ENCODE measurements around the gene AGRP. TPM values are rescaled to one million over a fixed set of nuclear protein-coding genes. Genes with fewer than 3 reads are reported as not detected.
A peak's percentile ranks its signal among the peaks of the same experiment; 100 is the strongest.

Gene AGRP
- total RNA-seq, 2 experiments from 2014 or later, result not detected

DNA sequence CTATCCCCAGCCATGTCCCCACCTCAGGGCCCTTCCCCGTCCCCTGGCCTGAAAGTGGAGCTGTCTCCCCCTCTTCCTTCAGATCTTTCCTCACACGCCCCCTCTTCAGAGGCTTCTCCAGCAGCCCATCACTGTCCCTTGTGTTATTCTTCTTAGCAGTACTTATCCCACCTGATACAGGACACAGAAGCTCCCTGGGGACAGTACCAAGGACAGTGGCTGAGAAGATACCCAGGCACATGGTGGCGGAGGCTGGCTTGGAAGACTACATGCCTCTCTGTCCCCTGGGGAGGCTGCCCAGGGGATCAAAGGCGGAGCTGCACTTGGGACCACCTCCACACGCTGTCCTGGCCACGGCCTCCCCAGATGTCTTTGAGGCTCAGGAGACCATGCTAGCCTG lies 28.5 kb downstream of the AGRP start:
- Mint-ChIP-seq H3K36me3 (no peaks in the 10 kb centered on the region), H3K9me3 (ENCODE audit: low read depth) (no peaks in the 10 kb centered on the region), H3K27ac (peak overlapping the region; percentile 15), H3K4me1 (peaks cover 14% of the 10 kb centered on the region), H3K4me3 (no peak overlapping the region), H3K27me3 (no peaks in the 10 kb centered on the region)
- DNase-seq (no peak), ATAC-seq (no peak)
- CTCF ChIA-PET, result interaction anchor here (2.1 kb wide), 1 partner anchor 8 kb away, joined by 11 read pairs; no protein-coding TSS in a partner anchor

DNA sequence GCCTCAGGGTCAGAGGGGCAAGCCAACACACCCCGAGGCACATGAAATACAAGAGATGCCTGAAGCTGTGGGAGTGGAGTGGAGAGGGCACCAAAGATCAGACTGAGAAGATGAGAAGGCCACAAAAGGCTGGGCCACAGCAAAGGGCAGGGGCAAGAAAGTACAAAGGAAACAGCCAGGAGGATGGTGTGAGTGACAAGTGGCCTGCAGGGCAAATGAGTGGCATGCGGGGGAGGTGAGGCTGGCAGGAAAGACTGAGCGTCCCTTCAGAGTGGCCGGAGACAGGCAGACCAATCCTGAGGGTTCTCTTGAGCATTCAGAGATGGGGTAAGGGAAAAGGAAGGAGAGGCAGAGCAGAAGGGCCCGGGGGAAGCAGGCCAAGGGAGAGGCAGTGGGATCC lies 29.2 kb downstream of the AGRP start:
- no peaks in the 10 kb centered on the region for H3K9me3 Mint-ChIP-seq (ENCODE audit: low read depth)
- H3K4me1 Mint-ChIP-seq, result peaks cover 14% of the 10 kb centered on the region
- H3K27me3 Mint-ChIP-seq, result no peaks in the 10 kb centered on the region
- H3K36me3 Mint-ChIP-seq, result no peaks in the 10 kb centered on the region
- no peak overlapping the region for H3K4me3 Mint-ChIP-seq
- DNase-seq, result no peak
- CTCF ChIA-PET, result interaction anchor here (2.9 to 15.6 kb wide), 2 partner anchors 12 to 28 kb away, joined by 14 to 139 read pairs; no protein-coding TSS in a partner anchor
- no peak for ATAC-seq
- H3K27ac Mint-ChIP-seq, result no peak overlapping the region

DNA sequence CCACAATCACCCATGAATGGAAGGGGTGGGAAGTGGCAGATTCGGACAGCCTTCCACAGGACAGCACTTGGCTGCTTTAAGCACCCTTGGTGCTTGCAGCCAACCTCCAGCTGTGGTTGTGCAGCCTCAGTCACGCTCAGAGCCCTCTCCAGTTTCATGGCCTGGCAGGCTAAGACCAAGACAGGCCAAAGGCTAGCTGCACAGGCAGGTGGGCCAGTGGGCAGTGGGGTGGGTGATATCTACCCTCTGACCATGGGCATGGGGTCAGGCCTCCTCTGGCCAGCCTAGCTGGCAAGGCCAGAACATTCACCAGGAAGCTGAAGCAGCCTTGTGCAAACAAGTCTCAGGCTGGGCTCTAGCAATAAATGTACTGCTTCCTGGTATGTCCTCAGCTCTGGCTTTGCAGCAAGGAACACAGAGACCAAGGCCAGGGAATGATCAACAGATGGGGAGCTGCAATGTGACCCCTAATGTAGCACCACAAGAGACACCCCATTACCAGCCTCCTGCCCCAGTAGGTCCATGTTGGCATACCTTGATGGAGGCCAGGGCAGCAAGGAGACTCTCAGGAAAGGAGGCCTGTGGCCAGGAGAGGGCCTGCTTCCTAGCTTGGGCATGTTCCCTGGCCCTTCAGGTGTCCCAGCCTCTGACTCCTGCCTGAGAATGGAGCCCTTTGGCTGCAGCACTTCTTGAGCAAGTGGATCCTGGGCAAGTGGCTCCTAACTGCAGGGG lies 31.5 kb downstream of the AGRP start:
- Mint-ChIP-seq H3K4me3 (no peak overlapping the region), H3K4me1 (peaks cover 16% of the 10 kb centered on the region), H3K9me3 (ENCODE audit: low read depth) (no peaks in the 10 kb centered on the region), H3K27me3 (no peaks in the 10 kb centered on the region), H3K36me3 (no peaks in the 10 kb centered on the region), H3K27ac (no peak overlapping the region)
- DNase-seq (no peak), ATAC-seq (no peak)
- CTCF ChIA-PET, result interaction anchor here (1.1 to 15.6 kb wide), 3 partner anchors 14 to 52 kb away, joined by 3 to 139 read pairs (median 14); no protein-coding TSS in a partner anchor

DNA sequence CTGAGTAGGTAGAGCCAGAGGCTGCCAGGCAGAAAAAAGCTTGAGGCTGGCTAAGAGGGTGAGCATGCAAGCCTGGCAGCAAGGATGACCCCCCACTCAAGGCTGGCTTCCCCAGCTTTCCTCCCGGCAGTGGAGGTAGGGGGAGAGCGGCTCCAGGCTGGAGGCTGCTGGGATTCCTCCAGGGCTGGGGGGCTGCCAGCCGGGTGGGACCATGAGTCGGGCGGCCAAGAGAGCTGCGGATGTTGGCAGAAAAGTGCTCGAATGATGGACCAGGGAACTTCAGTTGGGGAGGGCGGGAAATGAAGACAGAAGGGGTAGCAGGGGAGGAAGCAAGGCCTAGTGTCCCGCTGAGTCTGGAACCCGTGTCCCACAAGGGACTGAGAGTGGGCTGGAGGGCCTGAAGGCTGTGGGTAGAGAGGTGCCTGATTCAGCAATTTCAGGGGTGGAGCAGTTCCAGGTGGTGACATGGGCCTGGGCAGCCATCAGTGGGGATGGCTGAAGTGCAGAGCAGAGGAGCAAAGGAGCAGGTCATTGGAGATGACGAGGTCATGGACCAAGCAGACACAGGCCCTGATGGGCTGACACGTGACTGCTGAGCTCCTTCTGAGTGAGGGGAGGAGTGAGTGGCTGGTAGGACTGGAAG lies 32.2 kb downstream of the AGRP start:
- Mint-ChIP-seq H3K4me1 (peaks cover 11% of the 10 kb centered on the region), H3K27me3 (no peaks in the 10 kb centered on the region), H3K4me3 (no peak overlapping the region), H3K9me3 (ENCODE audit: low read depth) (no peaks in the 10 kb centered on the region), H3K27ac (peak overlapping the region; percentile 28), H3K36me3 (no peaks in the 10 kb centered on the region)
- CTCF ChIA-PET, result interaction anchor here (0.9 to 15.6 kb wide), 5 partner anchors 14 to 191 kb away, joined by 3 to 139 read pairs (median 3); no protein-coding TSS in a partner anchor
- DNase-seq (no peak), ATAC-seq (no peak)

DNA sequence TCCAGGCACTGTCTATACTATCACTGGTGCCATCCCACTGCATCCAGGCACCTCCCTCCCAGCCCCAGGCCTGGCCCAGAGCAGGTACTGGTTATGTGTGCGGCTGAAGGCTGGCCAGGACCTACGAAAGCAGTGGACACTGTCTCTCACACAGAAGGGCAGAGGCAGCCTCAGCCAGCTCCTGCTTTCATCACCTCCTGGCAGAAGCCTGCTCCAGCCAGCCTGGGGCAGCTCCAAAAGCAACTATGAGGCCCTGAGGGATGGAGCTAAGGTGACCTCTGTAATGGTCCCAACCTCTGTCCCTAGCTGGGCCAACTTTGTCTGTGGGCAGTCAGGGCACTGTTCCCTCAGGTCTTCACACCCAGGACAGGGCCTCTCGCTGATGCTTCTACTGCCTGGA lies 33.6 kb downstream of the AGRP start:
- CTCF ChIA-PET, result interaction anchor here (1.3 to 15.6 kb wide), 2 partner anchors 23 to 65 kb away, joined by 3 to 139 read pairs; no protein-coding TSS in a partner anchor
- H3K36me3 Mint-ChIP-seq, result no peaks in the 10 kb centered on the region
- ATAC-seq (no peak), DNase-seq (no peak)
- H3K27me3 Mint-ChIP-seq, result no peaks in the 10 kb centered on the region
- peak overlapping the region; percentile 2 for H3K27ac Mint-ChIP-seq
- H3K9me3 Mint-ChIP-seq (ENCODE audit: low read depth), result no peaks in the 10 kb centered on the region
- H3K4me1 Mint-ChIP-seq, result peaks cover 5% of the 10 kb centered on the region
- H3K4me3 Mint-ChIP-seq, result no peak overlapping the region

DNA sequence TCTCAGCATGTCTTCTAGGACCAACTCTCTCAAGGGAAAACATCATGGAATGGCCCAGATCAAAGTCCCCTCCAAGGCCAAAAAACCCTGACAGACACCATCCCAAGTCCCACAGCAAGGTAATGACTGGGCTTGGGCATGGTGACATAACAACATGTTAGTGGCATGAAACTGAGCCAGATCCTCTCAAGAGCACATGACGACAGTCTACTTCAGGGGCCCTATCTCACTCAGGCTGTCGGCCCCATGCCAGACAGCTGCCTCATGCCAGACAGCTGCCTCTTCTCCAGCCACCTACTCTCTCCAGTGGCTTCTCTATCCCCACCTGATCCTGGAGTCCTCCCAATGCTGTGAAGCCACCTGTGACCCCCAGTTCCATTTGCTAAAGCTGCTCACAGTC lies 34.0 kb downstream of the AGRP start:
- H3K4me1 Mint-ChIP-seq, result peaks cover 5% of the 10 kb centered on the region
- peak overlapping the region; percentile 2 for H3K27ac Mint-ChIP-seq
- ATAC-seq (no peak), DNase-seq (no peak)
- no peaks in the 10 kb centered on the region for H3K36me3 Mint-ChIP-seq
- CTCF ChIA-PET, result interaction anchor here (15.6 kb wide), 1 partner anchor 23 kb away, joined by 139 read pairs; no protein-coding TSS in a partner anchor
- H3K27me3 Mint-ChIP-seq, result no peaks in the 10 kb centered on the region
- no peak overlapping the region for H3K4me3 Mint-ChIP-seq
- H3K9me3 Mint-ChIP-seq (ENCODE audit: low read depth), result no peaks in the 10 kb centered on the region

DNA sequence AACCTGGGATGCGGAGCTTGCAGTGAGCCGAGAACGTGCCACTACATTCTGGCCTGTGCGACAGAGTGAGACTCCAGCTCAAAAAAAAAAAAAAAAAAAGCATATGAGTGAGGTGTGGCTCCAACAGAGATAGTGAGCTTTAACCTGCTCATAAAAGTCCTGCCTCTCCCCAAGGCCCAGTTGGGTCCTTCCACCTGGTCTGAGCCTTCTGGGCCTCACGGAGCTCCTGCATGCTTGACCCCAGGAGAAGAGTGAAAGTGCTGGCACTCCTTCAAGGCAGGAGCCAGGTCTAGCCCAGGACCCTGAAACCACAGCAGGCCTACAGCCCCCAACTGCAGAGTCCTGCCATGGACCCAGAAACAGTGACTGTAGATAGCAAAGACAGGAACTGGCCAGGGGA lies 34.8 kb downstream of the AGRP start:
- ATAC-seq (no peak), DNase-seq (no peak)
- Mint-ChIP-seq H3K36me3 (no peaks in the 10 kb centered on the region), H3K9me3 (ENCODE audit: low read depth) (no peaks in the 10 kb centered on the region), H3K27me3 (no peaks in the 10 kb centered on the region), H3K4me3 (no peak overlapping the region), H3K4me1 (peaks cover 4% of the 10 kb centered on the region), H3K27ac (no peak overlapping the region)
- CTCF ChIA-PET, result interaction anchor here (0.8 to 15.6 kb wide), 11 partner anchors 7 to 511 kb away, joined by 3 to 139 read pairs (median 4); no protein-coding TSS in a partner anchor

DNA sequence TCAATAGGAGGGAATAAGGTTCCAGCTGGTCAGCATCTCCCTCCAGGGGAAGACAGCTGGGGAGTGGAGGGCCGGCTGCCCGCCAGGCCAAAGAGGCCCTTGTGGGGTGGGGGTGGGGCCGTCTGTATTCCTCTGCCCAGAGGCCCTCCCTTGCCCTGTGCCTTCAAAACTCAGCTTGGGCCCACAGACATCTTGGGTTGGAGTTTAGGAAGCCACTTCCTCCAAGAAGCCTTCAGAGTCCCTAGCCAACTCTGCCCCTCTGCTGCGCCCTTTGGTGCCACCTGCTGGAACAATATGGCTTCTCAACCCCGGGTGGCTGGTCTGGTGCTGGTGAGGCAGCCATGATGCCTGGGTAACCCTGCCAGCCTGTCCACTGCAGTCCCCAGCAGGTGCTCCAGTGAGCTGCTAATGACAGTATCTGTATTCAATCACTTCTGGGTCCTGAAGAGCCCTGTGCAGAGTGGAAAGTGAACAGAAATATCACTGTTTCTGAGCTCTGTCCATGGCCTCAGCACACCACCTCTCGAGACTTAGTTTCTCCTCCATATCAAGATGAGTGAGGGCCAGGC lies 35.8 kb downstream of the AGRP start:
- Mint-ChIP-seq H3K36me3 (no peaks in the 10 kb centered on the region), H3K4me3 (no peak overlapping the region), H3K27me3 (no peaks in the 10 kb centered on the region), H3K9me3 (ENCODE audit: low read depth) (no peaks in the 10 kb centered on the region), H3K4me1 (peaks cover 4% of the 10 kb centered on the region), H3K27ac (no peak overlapping the region)
- DNase-seq (peak; percentile 86), ATAC-seq (peak; percentile 92)
- CTCF ChIA-PET, result interaction anchor here (0.8 to 15.6 kb wide), 18 partner anchors 8 to 617 kb away, joined by 3 to 139 read pairs (median 4); partner anchors contain the start of gene NAE1

DNA sequence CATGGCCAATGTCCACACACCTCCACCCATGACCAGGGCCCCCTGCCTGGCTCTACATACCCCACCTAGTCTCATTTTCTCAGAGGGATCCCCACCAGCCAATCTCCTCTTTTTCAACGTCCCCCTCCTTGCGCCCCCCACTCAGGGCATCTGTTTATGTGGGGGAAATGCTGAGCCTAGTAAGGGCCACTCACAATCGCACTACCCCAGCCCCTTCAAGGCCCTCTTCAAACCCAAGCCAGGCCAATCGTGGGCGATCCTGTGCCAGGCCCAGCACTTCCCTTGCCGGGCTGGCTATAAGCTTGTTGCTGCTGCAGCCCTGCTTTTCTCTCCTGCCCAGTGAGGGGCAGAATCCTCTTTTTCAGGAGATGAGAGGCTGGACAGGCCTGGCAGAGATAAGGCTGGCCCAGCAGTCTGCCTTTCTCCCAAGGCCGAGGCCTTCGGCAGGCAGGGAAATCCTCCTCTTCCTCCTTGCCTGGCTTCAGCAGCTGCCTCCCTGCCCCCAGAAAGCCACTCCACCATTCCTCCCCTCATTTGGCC lies 36.3 kb downstream of the AGRP start:
- H3K4me3 Mint-ChIP-seq, result no peak overlapping the region
- H3K9me3 Mint-ChIP-seq (ENCODE audit: low read depth), result no peaks in the 10 kb centered on the region

DNA sequence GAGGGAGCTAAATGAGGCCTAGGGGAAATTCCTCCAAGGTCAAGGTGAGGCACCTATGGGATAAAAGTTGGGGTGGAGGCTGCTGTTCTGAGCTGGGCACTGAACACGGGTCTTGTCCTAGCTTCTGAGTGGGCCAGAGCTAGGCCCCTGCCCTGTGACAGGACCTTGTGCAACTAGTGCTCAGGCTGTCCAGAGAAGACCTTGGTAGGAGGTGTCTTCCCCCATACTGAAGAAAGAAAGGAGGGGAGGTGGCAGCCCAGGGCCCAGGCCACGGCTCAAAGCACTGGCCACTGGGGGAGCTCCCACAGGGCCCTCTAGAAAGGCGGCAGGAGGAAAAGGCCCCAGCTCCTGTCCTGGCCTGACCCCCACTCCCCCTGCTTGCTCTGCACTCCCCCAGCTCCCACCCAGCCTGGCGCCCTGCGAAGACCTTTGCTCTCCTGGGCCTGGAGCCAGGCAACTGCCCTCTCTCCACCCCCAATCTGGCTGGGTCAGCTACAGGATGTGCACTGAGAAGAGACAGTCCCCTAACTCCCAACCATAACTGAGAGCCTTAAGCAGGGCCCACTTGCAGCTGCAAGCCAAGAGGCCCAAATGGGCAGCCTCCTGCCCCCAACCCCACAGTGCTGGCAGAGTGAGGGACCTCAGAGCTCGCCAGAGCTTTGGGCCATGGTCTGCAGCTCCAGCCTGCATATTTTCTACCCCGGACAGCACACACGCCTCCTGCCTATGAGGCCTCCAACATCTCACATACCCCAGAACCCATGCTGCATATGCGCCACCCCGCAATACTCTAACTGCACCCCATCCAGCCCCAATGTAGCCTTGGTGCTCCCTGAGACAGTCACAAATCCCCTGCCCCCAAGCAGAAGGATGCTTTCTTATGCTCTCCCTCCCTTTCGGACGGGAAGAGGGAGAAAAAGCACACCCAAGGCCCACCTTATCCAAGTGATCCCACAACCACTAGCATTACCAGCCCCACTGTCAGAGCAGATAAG lies 37.1 kb downstream of the AGRP start:
- Mint-ChIP-seq H3K9me3 (ENCODE audit: low read depth) (no peaks in the 10 kb centered on the region), H3K4me3 (no peak overlapping the region), H3K36me3 (no peaks in the 10 kb centered on the region), H3K4me1 (peaks cover 4% of the 10 kb centered on the region), H3K27ac (no peak overlapping the region), H3K27me3 (no peaks in the 10 kb centered on the region)
- DNase-seq (no peak), ATAC-seq (no peak)
- CTCF ChIA-PET, result interaction anchor here (0.7 to 15.6 kb wide), 9 partner anchors 10 to 616 kb away, joined by 3 to 139 read pairs (median 3); partner anchors contain the start of genes NAE1 and TPPP3

More for the DNA sequence above, 36.3 kb downstream of the AGRP start:
- ATAC-seq (no peak), DNase-seq (no peak)
- no peak overlapping the region for H3K27ac Mint-ChIP-seq
- no peaks in the 10 kb centered on the region for H3K36me3 Mint-ChIP-seq
- H3K27me3 Mint-ChIP-seq, result no peaks in the 10 kb centered on the region
- CTCF ChIA-PET, result interaction anchor here (0.8 to 15.6 kb wide), 14 partner anchors 9 to 617 kb away, joined by 3 to 139 read pairs (median 4); partner anchors contain the start of gene NAE1
- H3K4me1 Mint-ChIP-seq, result peaks cover 4% of the 10 kb centered on the region

DNA sequence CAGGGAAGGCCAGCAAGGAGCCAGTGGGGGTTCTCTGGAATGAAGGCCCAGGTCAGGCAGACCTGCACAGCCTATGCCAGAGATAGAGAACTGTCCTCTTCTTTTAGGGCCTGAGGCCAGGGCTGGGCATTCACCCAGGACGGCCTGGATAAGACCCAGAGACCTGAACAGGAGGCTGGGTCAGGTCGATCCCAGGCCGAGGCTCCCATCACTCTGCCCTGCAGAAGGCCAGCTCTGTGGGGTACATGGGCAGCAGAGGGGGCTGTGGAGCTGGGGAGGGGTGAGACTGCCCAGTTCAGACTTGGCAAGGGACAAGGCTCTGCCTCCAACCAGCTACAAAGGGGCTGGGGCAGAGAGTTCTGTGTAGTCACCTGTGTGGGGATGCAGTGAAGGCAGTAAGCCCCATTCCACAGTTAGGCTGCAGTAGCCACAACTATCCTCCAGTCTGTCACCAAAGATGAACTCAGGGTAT lies 37.9 kb downstream of the AGRP start:
- Mint-ChIP-seq H3K36me3 (no peaks in the 10 kb centered on the region), H3K4me3 (no peak overlapping the region), H3K4me1 (peaks cover 4% of the 10 kb centered on the region), H3K9me3 (ENCODE audit: low read depth) (no peaks in the 10 kb centered on the region), H3K27me3 (no peaks in the 10 kb centered on the region), H3K27ac (no peak overlapping the region)
- CTCF ChIA-PET, result interaction anchor here (0.7 to 15.6 kb wide), 3 partner anchors 11 to 52 kb away, joined by 3 to 139 read pairs (median 3); partner anchors contain the start of gene TPPP3
- DNase-seq, result no peak
- no peak for ATAC-seq

DNA sequence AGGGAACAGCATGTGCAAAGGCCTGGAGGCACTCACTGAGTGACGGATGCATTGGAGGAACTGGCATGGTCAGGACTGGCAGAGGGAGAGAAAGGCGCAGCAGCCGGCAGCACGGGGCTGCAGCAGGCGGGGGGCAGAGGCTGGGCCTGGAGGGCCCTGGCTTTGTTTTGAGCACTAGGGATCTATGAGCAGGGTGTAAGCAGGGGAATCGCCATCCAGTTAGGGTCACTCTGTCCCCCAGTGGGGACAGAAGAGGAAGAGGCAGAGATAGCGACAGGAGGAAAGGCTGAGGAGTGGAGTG lies 38.3 kb downstream of the AGRP start:
- Mint-ChIP-seq H3K27me3 (no peaks in the 10 kb centered on the region), H3K36me3 (no peaks in the 10 kb centered on the region), H3K4me3 (no peak overlapping the region), H3K27ac (no peak overlapping the region), H3K9me3 (ENCODE audit: low read depth) (no peaks in the 10 kb centered on the region), H3K4me1 (peaks cover 4% of the 10 kb centered on the region)
- ATAC-seq, result no peak
- CTCF ChIA-PET, result interaction anchor here (1.4 to 15.6 kb wide), 2 partner anchors 19 to 52 kb away, joined by 3 to 139 read pairs; partner anchors contain the start of gene TPPP3
- no peak for DNase-seq
